ENCODE results near the gene TMEM108.

The TMEM108 gene

GRCh38 chr3:133277813-133278212 lies 239.6 kb downstream of the TMEM108 start:
- no peak for DNase-seq (ENCODE audit: low read depth, low spot score)

- no peak for DNase-seq (ENCODE audit: low read depth, low spot score)
Measured at GRCh38 chr3:133278260-133279043, 240.3 kb downstream of the TMEM108 start.

DNA sequence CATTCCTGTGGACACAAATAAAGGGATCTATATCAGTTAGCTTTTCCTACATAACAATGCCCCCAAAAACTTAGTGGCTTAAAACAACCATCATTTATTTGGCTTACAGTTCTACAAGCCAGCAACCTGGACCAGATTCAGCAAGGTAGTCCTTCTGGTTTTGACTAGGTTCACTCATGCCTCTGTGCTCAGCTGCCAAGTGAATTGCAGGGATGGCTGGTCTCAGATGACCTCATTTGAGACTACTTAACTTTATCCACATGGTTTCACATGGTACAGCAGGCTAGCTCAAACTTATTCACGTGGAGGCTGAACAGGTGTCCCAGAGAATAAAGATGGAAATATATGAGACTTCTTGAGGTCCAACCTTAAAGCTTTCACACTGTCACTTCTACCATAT lies 242.4 kb downstream of the TMEM108 start:
- no peak for DNase-seq (ENCODE audit: low read depth, low spot score)

DNA sequence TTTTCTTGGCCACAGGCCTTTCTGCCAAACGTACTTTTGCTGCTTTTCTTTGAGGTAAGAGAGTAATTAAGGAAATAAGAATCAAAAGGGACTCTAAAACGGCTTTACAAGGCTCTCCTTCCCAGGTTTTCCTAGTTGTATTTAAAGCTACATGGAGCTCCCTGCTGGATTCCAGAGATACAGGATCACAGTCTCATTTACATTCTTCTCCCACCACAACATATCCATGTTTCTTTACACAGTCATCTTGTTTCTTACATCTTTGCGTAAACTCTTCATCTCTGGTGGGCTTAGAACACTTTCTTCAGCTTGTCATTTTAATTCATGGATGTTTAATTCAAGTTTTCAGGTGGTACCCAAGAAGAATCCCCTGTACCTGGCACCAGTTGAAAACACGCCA lies 244.0 kb downstream of the TMEM108 start:
- no peak for DNase-seq (ENCODE audit: low read depth, low spot score)

DNA sequence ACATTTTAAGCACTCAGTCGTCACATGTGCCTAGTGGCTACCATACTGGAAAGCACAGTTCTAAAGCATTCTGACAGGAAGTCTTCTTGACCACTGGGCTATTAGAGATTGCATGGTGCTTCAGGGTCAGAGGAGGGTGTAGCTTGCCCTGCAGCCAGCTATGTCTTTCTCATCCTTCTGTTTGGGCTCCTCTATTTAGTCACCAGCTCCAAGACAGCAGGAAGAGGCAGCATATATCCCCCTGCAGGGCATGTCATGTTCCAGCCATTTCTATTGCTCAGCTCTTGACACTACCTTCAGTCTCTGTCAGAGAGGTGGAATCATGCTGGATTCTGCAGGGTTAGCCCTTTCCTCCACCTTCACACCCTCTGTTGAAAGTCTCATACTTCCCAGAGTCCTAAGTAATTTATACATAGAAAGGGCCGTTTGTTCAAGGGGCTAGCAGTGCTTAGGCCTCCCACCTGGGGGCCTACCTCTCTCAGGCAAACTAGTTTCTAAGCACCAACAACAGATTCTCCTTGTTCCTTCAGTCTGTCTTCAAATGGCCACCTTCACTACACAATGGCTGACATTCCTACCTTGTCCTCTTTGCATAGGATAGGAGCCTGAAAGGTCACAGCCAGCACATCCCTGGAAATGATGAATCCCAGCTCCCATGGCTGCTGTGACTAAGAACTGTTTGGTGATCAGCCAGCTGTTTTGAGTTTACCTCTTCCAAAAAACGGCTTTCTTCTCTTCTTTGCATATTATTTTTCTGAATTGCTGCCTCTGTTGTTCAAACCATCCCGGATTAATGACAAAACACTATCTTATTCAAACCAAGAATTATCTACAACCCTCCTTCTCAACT lies 246.0 kb downstream of the TMEM108 start:
- no peak for DNase-seq (ENCODE audit: low read depth, low spot score)

DNA sequence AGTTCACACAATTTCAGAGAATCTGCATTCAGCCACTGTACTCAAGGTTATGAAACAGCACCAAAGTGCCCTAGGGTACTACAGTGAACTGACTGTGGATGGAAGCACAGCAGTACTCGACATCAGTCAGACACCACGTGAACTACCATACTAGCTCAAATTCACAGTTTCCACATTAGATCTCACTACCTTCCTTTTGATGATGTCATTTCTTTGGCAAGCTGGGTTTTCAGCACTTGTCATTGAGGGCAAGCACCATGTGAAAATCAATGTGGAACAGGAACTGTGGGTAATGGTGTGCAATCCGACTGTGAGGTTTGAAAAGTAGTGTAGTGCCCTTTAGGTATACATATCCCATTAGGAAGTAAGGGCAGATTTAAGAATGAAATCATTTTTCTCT lies 251.1 kb downstream of the TMEM108 start:
- no peak for DNase-seq (ENCODE audit: low read depth, low spot score)

GRCh38 chr3:133292296-133292695 lies 254.1 kb downstream of the TMEM108 start:
- no peak for DNase-seq (ENCODE audit: low read depth, low spot score)

GRCh38 chr3:133293397-133294110 lies 255.4 kb downstream of the TMEM108 start:
- DNase-seq (ENCODE audit: low read depth, low spot score): no peak

- DNase-seq (ENCODE audit: low read depth, low spot score): no peak
Measured at GRCh38 chr3:133294253-133294652, 256.1 kb downstream of the TMEM108 start.

DNA sequence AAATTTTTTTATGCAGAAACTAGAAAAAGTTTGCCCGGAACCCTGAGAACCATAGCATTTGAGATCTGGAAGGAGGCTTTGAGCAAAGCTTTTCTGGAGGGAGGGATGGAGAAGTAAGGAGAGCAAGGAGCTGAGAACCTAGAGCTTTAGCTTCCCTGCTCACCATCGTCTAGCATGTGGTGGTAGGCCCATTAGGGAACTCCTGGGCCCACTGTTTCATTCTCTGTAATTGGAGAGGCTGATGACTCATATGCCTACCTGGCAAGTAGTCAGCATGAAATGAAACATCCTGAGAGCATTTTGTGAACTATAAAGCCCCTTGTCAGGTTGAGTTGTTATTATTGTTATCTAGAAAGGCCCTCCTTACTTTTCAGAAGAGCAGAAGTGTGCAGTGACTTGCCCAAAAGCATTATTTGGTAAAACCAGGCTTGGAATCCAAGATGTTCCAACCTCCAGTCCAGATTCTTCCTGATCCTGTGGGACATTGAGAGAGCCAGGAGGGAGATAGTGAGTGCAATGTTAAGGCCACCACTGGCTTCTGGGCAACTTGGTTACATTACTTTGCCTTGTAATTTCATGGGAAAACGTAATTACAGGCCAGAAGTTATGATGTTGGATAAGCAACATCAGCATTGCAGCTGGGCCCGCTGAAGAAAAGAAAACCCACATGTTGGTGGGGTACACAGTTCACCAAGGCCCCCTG lies 257.2 kb downstream of the TMEM108 start:
- DNase-seq (ENCODE audit: low read depth, low spot score): no peak

DNA sequence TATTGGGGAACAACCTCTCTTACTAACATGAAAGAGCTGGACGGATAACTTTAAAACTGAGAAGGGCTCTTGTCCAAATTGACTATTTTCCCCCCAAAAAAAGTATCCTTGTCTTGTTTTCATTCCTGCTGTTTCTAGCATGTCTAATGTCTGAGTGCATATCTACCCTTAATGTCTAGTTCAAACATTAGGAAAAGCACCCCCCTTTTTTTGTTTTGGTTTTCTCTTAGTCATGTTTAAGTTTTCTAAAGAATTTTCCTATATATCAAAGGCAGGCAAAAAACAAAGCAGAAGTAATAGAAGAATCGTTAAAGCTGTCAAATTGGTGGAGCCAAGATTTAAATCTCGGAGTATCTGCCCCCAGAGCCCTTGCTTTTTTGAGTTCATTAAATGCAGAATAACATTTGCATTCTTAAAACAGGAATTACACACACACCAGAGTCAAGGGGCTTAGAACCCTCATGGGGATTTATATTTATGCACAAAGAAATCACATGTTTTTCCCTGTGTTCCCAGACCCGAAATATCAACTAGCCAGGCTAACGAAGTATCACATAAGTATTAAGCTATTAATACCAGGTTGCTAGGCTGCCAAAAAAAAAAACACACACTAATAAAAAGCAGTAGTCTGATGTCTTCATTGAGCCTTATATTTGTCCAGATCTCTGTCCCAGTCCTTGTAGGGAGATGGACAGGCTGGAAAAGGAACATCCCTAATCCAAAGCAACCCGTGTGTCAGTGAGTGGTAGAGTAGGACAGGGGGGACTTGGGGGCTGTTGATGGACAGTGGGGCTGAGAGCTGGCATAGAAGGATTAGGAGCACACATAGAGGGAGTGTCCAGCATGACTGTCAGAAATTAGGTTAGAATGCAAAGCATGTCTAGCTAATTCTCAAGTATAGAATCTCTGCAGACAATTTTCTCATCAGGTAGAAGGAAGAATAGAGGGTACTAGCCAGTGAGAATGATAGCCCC lies 258.0 kb downstream of the TMEM108 start:
- no peak for DNase-seq (ENCODE audit: low read depth, low spot score)

DNA sequence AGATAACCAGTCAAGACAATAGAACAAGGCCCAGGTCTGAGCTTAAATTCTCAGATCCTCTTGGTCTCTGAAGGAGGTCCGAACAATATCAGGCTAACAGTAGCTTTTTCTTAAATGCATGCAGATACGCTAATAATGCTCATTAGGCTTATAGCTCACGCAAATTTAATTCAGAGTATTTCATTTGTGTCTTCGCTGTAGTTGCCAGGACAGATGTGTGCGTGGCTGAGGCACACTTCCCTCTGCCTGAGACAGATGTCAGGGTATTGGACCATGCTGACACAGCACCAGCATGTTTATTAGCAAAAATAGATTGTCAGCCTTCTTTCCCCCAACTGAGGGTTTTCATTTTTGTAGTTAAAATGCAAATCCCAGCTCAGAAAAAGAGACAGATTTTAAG lies 258.8 kb downstream of the TMEM108 start:
- no peak for DNase-seq (ENCODE audit: low read depth, low spot score)

- DNase-seq (ENCODE audit: low read depth, low spot score): no peak
Measured at GRCh38 chr3:133300102-133300501, 261.9 kb downstream of the TMEM108 start.

GRCh38 chr3:133301194-133301593 lies 263.0 kb downstream of the TMEM108 start:
- no peak for DNase-seq (ENCODE audit: low read depth, low spot score)

DNA sequence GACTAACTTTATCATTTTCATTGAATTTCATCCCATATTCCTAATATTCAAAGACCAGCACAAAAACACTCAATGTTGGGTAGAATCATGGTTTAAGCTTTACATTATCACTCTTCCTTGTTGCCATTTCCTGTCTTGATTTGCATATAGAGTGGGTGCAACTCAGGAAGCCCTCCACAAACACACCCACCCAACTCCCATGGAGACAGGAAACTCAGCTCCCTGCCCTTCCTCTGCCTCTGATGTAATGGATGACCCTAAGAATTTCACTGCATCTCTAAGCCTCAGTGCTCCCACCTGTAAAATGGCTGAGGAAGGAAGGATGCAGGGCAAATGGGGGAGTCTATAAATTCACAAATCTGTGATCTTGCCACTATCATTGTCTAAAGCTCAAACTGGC lies 263.5 kb downstream of the TMEM108 start:
- DNase-seq (ENCODE audit: low read depth, low spot score): no peak

- DNase-seq (ENCODE audit: low read depth, low spot score): no peak
Measured at GRCh38 chr3:133303430-133303829, 265.2 kb downstream of the TMEM108 start.

GRCh38 chr3:133317866-133318265 lies 279.7 kb downstream of the TMEM108 start:
- DNase-seq (ENCODE audit: low read depth, low spot score): no peak

GRCh38 chr3:133328373-133328772 lies 290.2 kb downstream of the TMEM108 start:
- DNase-seq (ENCODE audit: low read depth, low spot score): no peak

GRCh38 chr3:133329626-133330025 lies 291.4 kb downstream of the TMEM108 start:
- DNase-seq (ENCODE audit: low read depth, low spot score): no peak

DNA sequence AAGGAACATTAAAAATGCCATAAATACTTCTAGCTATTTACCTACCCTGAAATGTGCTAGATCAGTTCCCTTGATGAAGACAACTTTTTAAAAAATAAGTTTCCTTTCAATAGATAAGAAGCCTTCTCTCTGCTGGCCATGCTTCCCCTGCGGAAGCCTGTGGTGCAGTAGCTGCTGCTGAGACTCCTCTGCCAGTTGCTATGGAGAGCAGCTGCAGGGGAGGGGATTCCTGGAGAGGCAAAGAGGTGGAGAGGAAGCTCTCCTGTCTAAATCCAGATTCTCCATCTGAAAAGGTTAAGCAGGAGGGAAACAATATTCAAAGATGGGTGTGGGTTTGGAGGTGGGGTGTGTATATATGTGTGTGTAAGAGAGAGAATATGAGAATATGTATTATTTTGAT lies 291.9 kb downstream of the TMEM108 start:
- DNase-seq (ENCODE audit: low read depth, low spot score): no peak
